ENCODE measurements around the gene FBXO46.
A peak's percentile ranks its signal among the peaks of the same experiment; 100 is the strongest.

FBXO46 gene

GRCh38 chr19:45768984-45769782, 38.5 kb upstream of the FBXO46 start, which contains the start of gene SIX5:
Gene SIX5 (minus strand): TSS chr19:45769252. CDS start chr19:45768844, 408 bp downstream.
- TF ChIP-seq CTCF (IDR thresholded peaks at IDR 0.05; ENCODE audit: low read depth, low read length): no peak
- DNase-seq (ENCODE audit: extremely low read depth, low read depth): peak; percentile 98

GRCh38 chr19:45768655-45768983, 37.9 kb upstream of the FBXO46 start:
- no peak for DNase-seq (ENCODE audit: extremely low read depth, low read depth)
- no peak for TF ChIP-seq CTCF (IDR thresholded peaks at IDR 0.05; ENCODE audit: low read depth, low read length)

GRCh38 chr19:45767881-45768654, 37.4 kb upstream of the FBXO46 start:
- no peak for TF ChIP-seq CTCF (IDR thresholded peaks at IDR 0.05; ENCODE audit: low read depth, low read length)
- DNase-seq (ENCODE audit: extremely low read depth, low read depth): no peak

- peak; percentile 72 for DNase-seq (ENCODE audit: extremely low read depth, low read depth)
- no peak for TF ChIP-seq CTCF (IDR thresholded peaks at IDR 0.05; ENCODE audit: low read depth, low read length)
These were observed 36.7 kb upstream of the FBXO46 start for GRCh38 chr19:45767410-45767880.

- DNase-seq (ENCODE audit: extremely low read depth, low read depth): no peak
- TF ChIP-seq CTCF (IDR thresholded peaks at IDR 0.05; ENCODE audit: low read depth, low read length): no peak
These were observed 36.2 kb upstream of the FBXO46 start for GRCh38 chr19:45766869-45767346.

- no peak for TF ChIP-seq CTCF (IDR thresholded peaks at IDR 0.05; ENCODE audit: low read depth, low read length)
- no peak for DNase-seq (ENCODE audit: extremely low read depth, low read depth)
These were observed 35.7 kb upstream of the FBXO46 start for GRCh38 chr19:45766296-45766868.
